Dedifferentiated amniotic fluid mesenchymal stem cell (primary cell): Measurements from ENCODE around the gene AFMID.
A peak's percentile ranks its signal among the peaks of the same experiment; 100 is the strongest.
"Not testable (repeated sequence)": the region's sequence is repeated elsewhere in the genome, so short reads cannot be mapped to it uniquely, and the experiment has no call there.

Experiments
- DNase-seq: peaks from one replicate; pipeline ENCODE4 v3.0.0-alpha.2; 2016; ENCODE audit errors: extremely low spot score

Gene AFMID

GRCh38 chr17:78238823-78239488 is 51.8 kb downstream of the AFMID start:
- DNase-seq = no peak

- no peak for DNase-seq
Measured at GRCh38 chr17:78239489-78239931, 52.3 kb downstream of the AFMID start.

- DNase-seq = no peak
Measured at GRCh38 chr17:78240012-78240655, 53.0 kb downstream of the AFMID start.

GRCh38 chr17:78240839-78241238 is 53.7 kb downstream of the AFMID start:
- no peak for DNase-seq

GRCh38 chr17:78241277-78242023 is 54.3 kb downstream of the AFMID start:
- DNase-seq = no peak

GRCh38 chr17:78242024-78242742 is 55.0 kb downstream of the AFMID start:
- DNase-seq = no peak

- no peak for DNase-seq
Measured at GRCh38 chr17:78247304-78247703, 60.1 kb downstream of the AFMID start.

- no peak for DNase-seq
Measured at GRCh38 chr17:78248051-78248914, 61.1 kb downstream of the AFMID start.

GRCh38 chr17:78249074-78249817 is 62.1 kb downstream of the AFMID start:
- DNase-seq = no peak

GRCh38 chr17:78249818-78250806 is 63.0 kb downstream of the AFMID start:
- no peak for DNase-seq

- DNase-seq = peak; percentile 67
Measured at GRCh38 chr17:78250891-78251772, 64.0 kb downstream of the AFMID start.

GRCh38 chr17:78251773-78252103 is 64.6 kb downstream of the AFMID start:
- DNase-seq = no peak

GRCh38 chr17:78252111-78252634 is 65.0 kb downstream of the AFMID start:
- no peak for DNase-seq

- no peak for DNase-seq
Measured at GRCh38 chr17:78252701-78253635, 65.8 kb downstream of the AFMID start.

GRCh38 chr17:78253636-78253945 is 66.4 kb downstream of the AFMID start:
- not testable (repeated sequence) for DNase-seq

- peak; percentile 67 for DNase-seq
Measured at GRCh38 chr17:78253946-78254672, 66.9 kb downstream of the AFMID start.
